Ishikawa (cell line): ENCODE measurements around the gene MAK.

ENCODE experiments used
- CEBPB ChIP-seq: IDR thresholded peaks from 2 replicates; pipeline ENCODE4 v1.6.1; 2012
- CREB1 ChIP-seq: IDR thresholded peaks from 2 replicates; pipeline ENCODE4 v1.6.1; 2012; ENCODE audit warnings: low read depth
- EGR1 ChIP-seq: IDR thresholded peaks from 2 replicates; pipeline ENCODE4 v1.6.1; 2012
- EP300 ChIP-seq: IDR thresholded peaks from 2 replicates; pipeline ENCODE4 v1.6.1; 2012; ENCODE audit warnings: borderline replicate concordance
- FOXM1 ChIP-seq: IDR thresholded peaks from 2 replicates; pipeline ENCODE4 v1.6.1; 2012; ENCODE audit warnings: low read depth, borderline replicate concordance
- MAX ChIP-seq: IDR thresholded peaks from 2 replicates; pipeline ENCODE4 v1.6.1; 2012
- NFIC ChIP-seq: IDR thresholded peaks from 2 replicates; pipeline ENCODE4 v1.6.1; 2012
- RAD21 ChIP-seq: IDR thresholded peaks from 2 replicates; pipeline ENCODE4 v1.6.1; 2012; ENCODE audit warnings: low read depth
- REST ChIP-seq: IDR thresholded peaks from 2 replicates; pipeline ENCODE4 v1.6.1; 2012; ENCODE audit warnings: low read depth, mild to moderate bottlenecking
- TAF1 ChIP-seq: IDR thresholded peaks from 2 replicates; pipeline ENCODE4 v1.6.1; 2012; ENCODE audit warnings: low read depth, mild to moderate bottlenecking
- TCF12 ChIP-seq: IDR thresholded peaks from 2 replicates; pipeline ENCODE4 v1.6.1; 2012; ENCODE audit warnings: low read depth
- TEAD4 ChIP-seq: IDR thresholded peaks from 2 replicates; pipeline ENCODE4 v1.6.1; 2012
- USF1 ChIP-seq: IDR thresholded peaks from 2 replicates; pipeline ENCODE4 v1.6.1; 2012
- YY1 ChIP-seq: IDR thresholded peaks from 2 replicates; pipeline ENCODE4 v1.6.1; 2012; ENCODE audit warnings: low read depth
- ZBTB7A ChIP-seq: IDR thresholded peaks from 2 replicates; pipeline ENCODE4 v1.6.1; 2012; ENCODE audit warnings: low read depth

MAK gene

GRCh38 chr6:10880366-10880765, 42.0 kb upstream of the MAK start:
- no peak for TF ChIP-seq YY1
- no peak for TF ChIP-seq EP300
- no peak for TF ChIP-seq TEAD4
- TF ChIP-seq TCF12 = no peak
- TF ChIP-seq FOXM1 = no peak
- TF ChIP-seq RAD21 = no peak
- no peak for TF ChIP-seq CREB1
- no peak for TF ChIP-seq USF1

GRCh38 chr6:10877871-10878270, 39.5 kb upstream of the MAK start:
- TF ChIP-seq USF1 (no peak), YY1 (no peak), REST (no peak), MAX (no peak), TCF12 (no peak), EGR1 (no peak), FOXM1 (no peak), NFIC (no peak), CEBPB (no peak), TAF1 (no peak), TEAD4 (no peak), ZBTB7A (no peak), CREB1 (no peak)

GRCh38 chr6:10877012-10877411, 38.7 kb upstream of the MAK start:
- no peak for TF ChIP-seq EP300
- no peak for TF ChIP-seq YY1
- no peak for TF ChIP-seq MAX
- TF ChIP-seq ZBTB7A = no peak
- no peak for TF ChIP-seq CREB1
- TF ChIP-seq CEBPB = no peak
- TF ChIP-seq FOXM1 = no peak
- TF ChIP-seq RAD21 = no peak
- no peak for TF ChIP-seq REST
- TF ChIP-seq EGR1 = no peak
- no peak for TF ChIP-seq USF1
- no peak for TF ChIP-seq TEAD4
- no peak for TF ChIP-seq TAF1
- TF ChIP-seq NFIC = no peak
- TF ChIP-seq TCF12 = no peak

- TF ChIP-seq CEBPB (no peak), FOXM1 (no peak), TEAD4 (no peak), TCF12 (no peak), REST (no peak), EP300 (no peak), USF1 (no peak), TAF1 (no peak), CREB1 (no peak), RAD21 (no peak), EGR1 (no peak), MAX (no peak), YY1 (no peak), NFIC (no peak), ZBTB7A (no peak)
These were observed 36.7 kb upstream of the MAK start for GRCh38 chr6:10875026-10875425.
